ENCODE measurements around the gene TGFBR2. TPM values are rescaled to one million over a fixed set of nuclear protein-coding genes. Genes with fewer than 3 reads are reported as not detected.
A peak's percentile ranks its signal among the peaks of the same experiment; 100 is the strongest.

The TGFBR2 gene
- total RNA-seq, 1 experiment from 2014 or later: 45.9 TPM

GRCh38 chr3:30738605-30739004 is 132.2 kb downstream of the TGFBR2 start:
- in situ Hi-C loops (cut with HindIII; ENCODE audit: low pct_unique_long_range_greater_than_20kb, low sequenced_read_pairs): no loop called here
- H3K27ac ChIP-seq (ENCODE audit: low read length): 0 out of 2 replicates have a peak overlapping the region, but pooled peaks have one; percentile 15
- no peak for DNase-seq (ENCODE audit: low read depth, low spot score)
- no peaks in the 10 kb centered on the region for H3K9me3 ChIP-seq (ENCODE audit: control insufficient read depth, insufficient read depth, low read depth, low read length)
- H3K36me3 ChIP-seq (ENCODE audit: control insufficient read depth, insufficient read depth, low read length): no peaks in the 10 kb centered on the region
- ATAC-seq: no peak
- CTCF ChIA-PET: no interaction called here
- no TSS peak for BruUV-seq (replicated peaks)
- H3K4me1 ChIP-seq (ENCODE audit: control insufficient read depth, insufficient read depth, low read length): no peaks in the 10 kb centered on the region; the same call in 1 of the 2 replicates
- no peaks in the 10 kb centered on the region for H3K27me3 ChIP-seq (ENCODE audit: control insufficient read depth, insufficient read depth, low read length)
- H3K4me3 ChIP-seq (ENCODE audit: low read depth in 2 of 2, low read length in 2 of 2): no peak overlapping the region
- TF ChIP-seq SIN3A (IDR thresholded peaks at IDR 0.05; ENCODE audit: borderline replicate concordance, insufficient read depth, low read depth, low read length) (no peak), CTCF (IDR thresholded peaks at IDR 0.05) (no peak), TCF7L2 (IDR thresholded peaks at IDR 0.05; ENCODE audit: low read depth, low read length) (no peak), POLR2AphosphoS5 (IDR thresholded peaks at IDR 0.05; ENCODE audit: low read depth, low read length) (no peak), REST (IDR thresholded peaks at IDR 0.05; ENCODE audit: insufficient read depth in 1 of 2, low read depth in 2 of 2, low read length in 1 of 2) (no peak)
- POLR2A ChIA-PET: no interaction called here
- intact Hi-C loops (cut with micrococcal nuclease; ENCODE audit: unreplicated experiment): no loop called here

- in situ Hi-C loops (cut with HindIII; ENCODE audit: low pct_unique_long_range_greater_than_20kb, low sequenced_read_pairs): no loop called here
- Histone ChIP-seq H3K9me3 (ENCODE audit: control insufficient read depth, insufficient read depth, low read depth, low read length) (no peaks in the 10 kb centered on the region), H3K4me3 (ENCODE audit: low read depth in 2 of 2, low read length in 2 of 2) (no peak overlapping the region), H3K27me3 (ENCODE audit: control insufficient read depth, insufficient read depth, low read length) (no peaks in the 10 kb centered on the region), H3K27ac (ENCODE audit: low read length) (peak overlapping the region; percentile 29; the same call in 1 of the 2 replicates), H3K36me3 (ENCODE audit: control insufficient read depth, insufficient read depth, low read length) (no peaks in the 10 kb centered on the region), H3K4me1 (ENCODE audit: control insufficient read depth, insufficient read depth, low read length) (no peaks in the 10 kb centered on the region; the same call in 1 of the 2 replicates)
- no TSS peak for BruUV-seq (replicated peaks)
- no peak for ATAC-seq
- no peak for DNase-seq (ENCODE audit: low read depth, low spot score)
- intact Hi-C loops (cut with micrococcal nuclease; ENCODE audit: unreplicated experiment): loop anchor here (10.0 kb wide), 1 partner anchor 627 kb away; no protein-coding TSS in a partner anchor
- CTCF ChIA-PET: no interaction called here
- TF ChIP-seq SIN3A (IDR thresholded peaks at IDR 0.05; ENCODE audit: borderline replicate concordance, insufficient read depth, low read depth, low read length) (no peak), REST (IDR thresholded peaks at IDR 0.05; ENCODE audit: insufficient read depth in 1 of 2, low read depth in 2 of 2, low read length in 1 of 2) (no peak), CTCF (IDR thresholded peaks at IDR 0.05) (no peak), POLR2AphosphoS5 (IDR thresholded peaks at IDR 0.05; ENCODE audit: low read depth, low read length) (no peak), TCF7L2 (IDR thresholded peaks at IDR 0.05; ENCODE audit: low read depth, low read length) (no peak)
- POLR2A ChIA-PET: no interaction called here
Observed at GRCh38 chr3:30741889-30742288, 135.5 kb downstream of the TGFBR2 start.

All from Panc1 (cell line).